HG02852 (cell line): Measurements from ENCODE around the gene MRPL50.
"Not testable (repeated sequence)": the region's sequence is repeated elsewhere in the genome, so short reads cannot be mapped to it uniquely, and the experiment has no call there.

Experiments
- ATAC-seq: cut with Tn5 transposase; IDR thresholded peaks from one replicate; pipeline ENCODE4 v1.9.1; 2021; ENCODE audit warnings: mild to moderate bottlenecking, moderate library complexity; ENCODE audit not compliant: unreplicated experiment

MRPL50 gene

GRCh38 chr9:101418518-101419430 is 20.4 kb upstream of the MRPL50 start:
- no peak for ATAC-seq

GRCh38 chr9:101417977-101418376 is 19.6 kb upstream of the MRPL50 start:
- no peak for ATAC-seq

GRCh38 chr9:101417389-101417788 is 19.0 kb upstream of the MRPL50 start:
- no peak for ATAC-seq

- ATAC-seq: no peak
These were observed 17.2 kb upstream of the MRPL50 start for GRCh38 chr9:101415578-101415977.

GRCh38 chr9:101414839-101415238 is 16.4 kb upstream of the MRPL50 start:
- no peak for ATAC-seq

GRCh38 chr9:101409079-101409477 is 10.7 kb upstream of the MRPL50 start:
- no peak for ATAC-seq

GRCh38 chr9:101408374-101409078 is 10.1 kb upstream of the MRPL50 start:
- no peak for ATAC-seq

GRCh38 chr9:101403516-101404285 is 5.3 kb upstream of the MRPL50 start:
- no peak for ATAC-seq

GRCh38 chr9:101400120-101400519 is 1.7 kb upstream of the MRPL50 start:
- ATAC-seq: no peak

- ATAC-seq: no peak
These were observed 1.2 kb upstream of the MRPL50 start for GRCh38 chr9:101399643-101399970.

GRCh38 chr9:101398930-101399642 is 668 bp upstream of the MRPL50 start:
- ATAC-seq: peak; percentile 9

GRCh38 chr9:101397746-101398067 is 711 bp downstream of the MRPL50 start:
- no peak for ATAC-seq

GRCh38 chr9:101394687-101395086 is 3.7 kb downstream of the MRPL50 start:
- ATAC-seq: no peak

- ATAC-seq: no peak
These were observed 5.3 kb downstream of the MRPL50 start for GRCh38 chr9:101393135-101393534.

GRCh38 chr9:101388507-101388993 is 9.9 kb downstream of the MRPL50 start:
- ATAC-seq: no peak

GRCh38 chr9:101387871-101388506 is 10.4 kb downstream of the MRPL50 start:
- ATAC-seq: no peak

- not testable (repeated sequence) for ATAC-seq
These were observed 13.4 kb downstream of the MRPL50 start, which contains the start of gene BAAT for GRCh38 chr9:101384873-101385536. Gene BAAT, minus strand, starts transcription at chr9:101385006. Its CDS starts 13,602 bp downstream, at chr9:101371404.

- no peak for ATAC-seq
These were observed 15.1 kb downstream of the MRPL50 start for GRCh38 chr9:101383361-101383760.

GRCh38 chr9:101381833-101382342 is 16.5 kb downstream of the MRPL50 start:
- ATAC-seq: no peak
